ENCODE results near the gene CDK17.

The CDK17 gene

GRCh38 chr12:96241846-96242256, 158.4 kb downstream of the CDK17 start:
- DNase-seq = peak in 21 of 56 donors; percentile 12 to 67 (median 44)

GRCh38 chr12:96241431-96241830, 158.8 kb downstream of the CDK17 start:
- DNase-seq = peak in 1 of 56 donors; percentile 36

GRCh38 chr12:96240656-96241055, 159.6 kb downstream of the CDK17 start:
- no peak for DNase-seq

- no peak for DNase-seq
These were observed 160.3 kb downstream of the CDK17 start for GRCh38 chr12:96239711-96240635.

GRCh38 chr12:96238336-96239047, 161.7 kb downstream of the CDK17 start:
- DNase-seq = no peak

GRCh38 chr12:96237465-96238077, 162.7 kb downstream of the CDK17 start:
- peak in 3 of 56 donors; percentile 5 to 33 (median 27) for DNase-seq

- DNase-seq = no peak
These were observed 163.2 kb downstream of the CDK17 start for GRCh38 chr12:96237035-96237434.

- DNase-seq = peak in 2 of 56 donors; percentile 19 to 29
These were observed 163.9 kb downstream of the CDK17 start for GRCh38 chr12:96236221-96236822.

GRCh38 chr12:96235484-96235826, 164.8 kb downstream of the CDK17 start:
- DNase-seq = no peak

- DNase-seq = peak in 3 of 56 donors; percentile 20 to 29 (median 22)
These were observed 165.4 kb downstream of the CDK17 start for GRCh38 chr12:96234591-96235483.

- DNase-seq = peak; percentile 29 to 98 (median 86)
These were observed 166.2 kb downstream of the CDK17 start for GRCh38 chr12:96233939-96234461.

GRCh38 chr12:96233168-96233567, 167.1 kb downstream of the CDK17 start:
- DNase-seq = peak in 21 of 56 donors; percentile 10 to 69 (median 41)

GRCh38 chr12:96230646-96231045, 169.6 kb downstream of the CDK17 start:
- no peak for DNase-seq

- DNase-seq = no peak
These were observed 171.5 kb downstream of the CDK17 start for GRCh38 chr12:96228566-96229248.
